22Rv1 (cell line): ENCODE measurements around the gene MED27.
"Not testable (repeated sequence)": the region's sequence is repeated elsewhere in the genome, so short reads cannot be mapped to it uniquely, and the experiment has no call there.

Source experiments
- ZFX ChIP-seq: fragments of 450-650 bp; IDR thresholded peaks from 2 replicates; pipeline ENCODE4 v1.6.1; 2017; ENCODE audit warnings: antibody characterized with exemption, borderline replicate concordance
- TF ChIP-seq, protein P1 (sequence below): fragments of 450-650 bp; IDR thresholded peaks from 2 replicates; pipeline ENCODE4 v1.5.1; 2017; ENCODE audit warnings: mild to moderate bottlenecking

DNA sequence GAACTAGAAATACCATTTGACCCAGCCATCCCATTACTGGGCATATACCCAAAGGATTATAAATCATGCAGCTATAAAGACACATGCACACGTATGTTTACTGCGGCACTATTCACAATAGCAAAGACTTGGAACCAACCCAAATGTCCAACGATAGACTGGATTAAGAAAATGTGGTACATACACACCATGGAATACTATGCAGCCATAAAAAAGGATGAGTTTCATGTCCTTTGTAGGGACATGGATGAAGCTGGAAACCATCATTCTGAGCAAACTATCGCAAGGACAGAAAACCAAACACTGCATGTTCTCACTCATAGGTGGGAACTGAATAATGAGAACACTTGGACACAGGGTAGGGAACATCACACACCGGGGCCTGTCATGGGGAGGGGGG lies 158.0 kb downstream of the MED27 start:
- TF ChIP-seq, protein P1, sequence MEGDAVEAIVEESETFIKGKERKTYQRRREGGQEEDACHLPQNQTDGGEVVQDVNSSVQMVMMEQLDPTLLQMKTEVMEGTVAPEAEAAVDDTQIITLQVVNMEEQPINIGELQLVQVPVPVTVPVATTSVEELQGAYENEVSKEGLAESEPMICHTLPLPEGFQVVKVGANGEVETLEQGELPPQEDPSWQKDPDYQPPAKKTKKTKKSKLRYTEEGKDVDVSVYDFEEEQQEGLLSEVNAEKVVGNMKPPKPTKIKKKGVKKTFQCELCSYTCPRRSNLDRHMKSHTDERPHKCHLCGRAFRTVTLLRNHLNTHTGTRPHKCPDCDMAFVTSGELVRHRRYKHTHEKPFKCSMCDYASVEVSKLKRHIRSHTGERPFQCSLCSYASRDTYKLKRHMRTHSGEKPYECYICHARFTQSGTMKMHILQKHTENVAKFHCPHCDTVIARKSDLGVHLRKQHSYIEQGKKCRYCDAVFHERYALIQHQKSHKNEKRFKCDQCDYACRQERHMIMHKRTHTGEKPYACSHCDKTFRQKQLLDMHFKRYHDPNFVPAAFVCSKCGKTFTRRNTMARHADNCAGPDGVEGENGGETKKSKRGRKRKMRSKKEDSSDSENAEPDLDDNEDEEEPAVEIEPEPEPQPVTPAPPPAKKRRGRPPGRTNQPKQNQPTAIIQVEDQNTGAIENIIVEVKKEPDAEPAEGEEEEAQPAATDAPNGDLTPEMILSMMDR, result not testable (repeated sequence)
- TF ChIP-seq ZFX, result not testable (repeated sequence)
